GM18508 (cell line): ENCODE measurements around the gene SH2B2.
"Not testable (repeated sequence)": the region's sequence is repeated elsewhere in the genome, so short reads cannot be mapped to it uniquely, and the experiment has no call there.

Experiments
- ATAC-seq: cut with Tn5 transposase; IDR thresholded peaks from one replicate; pipeline ENCODE4 v1.9.1; 2021; ENCODE audit warnings: moderate number of reproducible peaks; ENCODE audit not compliant: insufficient read depth, unreplicated experiment

The SH2B2 gene

DNA sequence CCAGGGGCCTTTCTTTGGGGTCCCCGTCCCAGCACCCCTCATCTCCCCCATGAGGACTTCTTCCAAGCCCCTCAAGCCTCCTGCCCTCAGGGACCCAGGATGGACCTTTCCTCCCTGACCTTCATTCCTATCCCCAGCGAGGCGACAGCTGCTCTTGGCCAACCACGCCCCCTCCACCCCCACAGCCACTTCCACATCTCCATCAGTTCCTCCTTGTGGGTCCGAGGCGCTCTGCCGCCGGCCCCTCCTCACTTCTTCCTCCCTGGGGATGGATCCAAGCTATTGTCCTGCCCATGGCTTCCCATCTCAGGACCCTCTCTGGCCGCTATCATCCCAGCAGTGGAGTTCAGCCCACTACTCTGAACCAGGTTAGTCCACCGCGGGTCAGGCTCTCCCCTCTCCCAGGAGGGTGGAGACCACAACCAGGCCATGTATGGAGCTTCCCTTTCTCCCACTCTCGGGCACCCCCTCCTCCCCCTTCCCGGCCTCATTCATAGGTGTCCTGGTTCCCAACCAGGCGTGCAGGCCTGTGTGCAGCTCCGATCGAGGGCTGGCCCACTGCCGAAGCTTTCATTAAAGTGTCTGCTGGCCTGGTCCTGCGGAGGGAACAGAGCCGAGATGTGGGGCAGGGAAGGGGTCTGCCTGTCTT is 1.7 kb upstream of the SH2B2 start:
- no peak for ATAC-seq

GRCh38 chr7:102285540-102286236 is 980 bp upstream of the SH2B2 start:
- no peak for ATAC-seq

DNA sequence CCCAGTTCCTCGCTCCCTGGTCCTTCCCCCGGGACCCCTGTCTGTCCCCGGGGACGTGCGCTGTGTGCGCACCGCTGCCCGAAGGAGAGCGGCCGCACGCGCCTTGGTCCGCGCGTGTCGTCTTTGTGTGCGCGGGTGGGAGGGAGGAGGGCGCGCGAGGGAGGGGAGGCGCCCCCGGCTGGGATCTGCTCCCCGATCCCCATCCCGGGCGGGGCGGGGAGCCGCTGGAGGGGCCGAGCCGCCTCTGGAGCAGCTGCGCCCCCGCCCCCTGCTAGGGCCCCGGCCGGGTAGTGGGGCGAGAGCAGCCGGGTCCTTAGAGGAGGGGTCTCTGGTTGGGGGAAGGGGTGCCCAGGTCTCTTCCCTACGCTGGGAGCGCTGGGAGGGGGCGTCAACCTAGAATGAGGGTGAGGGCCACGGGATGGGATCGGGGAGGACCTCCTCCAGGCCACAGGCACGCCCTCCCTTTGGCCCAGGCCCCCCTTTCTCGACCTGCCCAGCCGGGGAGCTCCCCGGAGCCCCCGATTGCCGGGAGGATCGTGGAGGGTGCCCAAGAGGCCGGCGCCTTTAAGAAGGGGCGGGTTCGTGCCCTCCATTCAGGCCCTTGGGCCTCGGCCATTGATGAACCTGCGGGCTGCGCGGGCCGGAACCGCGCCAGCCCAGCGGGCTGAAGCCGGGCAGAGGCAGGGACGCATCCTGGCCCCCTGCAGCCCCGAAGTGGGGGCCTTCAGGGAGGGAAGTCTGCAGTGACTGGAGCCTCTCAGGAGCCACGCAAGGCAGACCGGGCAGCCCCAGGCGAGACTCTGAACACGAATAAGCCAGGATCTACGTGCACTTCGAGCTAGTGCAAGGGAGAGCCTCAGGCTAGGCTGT is 678 bp downstream of the SH2B2 start:
- no peak for ATAC-seq

DNA sequence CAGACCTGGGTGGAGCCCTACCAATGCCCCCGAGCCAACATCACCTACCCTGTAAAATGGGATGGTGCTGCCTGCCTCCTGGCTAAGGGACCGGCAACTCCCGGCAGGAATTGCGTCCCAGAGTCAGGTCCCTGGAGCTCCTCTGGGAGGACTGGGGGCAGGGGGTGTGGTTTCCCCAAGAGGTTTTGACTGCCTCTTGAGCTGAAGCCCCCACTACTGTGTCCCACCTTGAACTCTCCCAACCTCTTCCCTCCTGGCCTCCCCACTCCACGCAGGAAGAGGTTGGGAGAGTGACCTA is 1.3 kb downstream of the SH2B2 start:
- no peak for ATAC-seq

GRCh38 chr7:102288285-102288930 is 1.7 kb downstream of the SH2B2 start:
- no peak for ATAC-seq

DNA sequence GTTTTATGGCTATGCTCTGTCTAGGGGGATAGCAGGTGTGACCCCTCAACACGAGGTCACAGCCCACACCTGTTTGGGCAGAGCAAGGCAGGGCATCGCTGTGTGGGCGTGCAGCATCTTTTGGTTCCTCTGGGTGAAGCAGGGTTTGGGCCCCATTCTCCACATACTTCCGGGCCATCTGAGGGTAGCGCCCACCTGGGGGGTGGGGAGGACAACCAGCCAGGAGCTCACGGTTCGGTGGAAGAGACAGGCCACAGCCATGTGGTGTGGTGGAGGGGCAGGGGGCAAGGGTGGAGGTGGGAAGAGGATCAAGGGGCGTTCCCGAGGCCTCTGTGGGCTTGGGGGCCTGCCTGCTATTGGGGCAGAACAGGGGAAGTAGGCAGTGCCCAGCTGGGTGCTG is 2.4 kb downstream of the SH2B2 start:
- no peak for ATAC-seq

DNA sequence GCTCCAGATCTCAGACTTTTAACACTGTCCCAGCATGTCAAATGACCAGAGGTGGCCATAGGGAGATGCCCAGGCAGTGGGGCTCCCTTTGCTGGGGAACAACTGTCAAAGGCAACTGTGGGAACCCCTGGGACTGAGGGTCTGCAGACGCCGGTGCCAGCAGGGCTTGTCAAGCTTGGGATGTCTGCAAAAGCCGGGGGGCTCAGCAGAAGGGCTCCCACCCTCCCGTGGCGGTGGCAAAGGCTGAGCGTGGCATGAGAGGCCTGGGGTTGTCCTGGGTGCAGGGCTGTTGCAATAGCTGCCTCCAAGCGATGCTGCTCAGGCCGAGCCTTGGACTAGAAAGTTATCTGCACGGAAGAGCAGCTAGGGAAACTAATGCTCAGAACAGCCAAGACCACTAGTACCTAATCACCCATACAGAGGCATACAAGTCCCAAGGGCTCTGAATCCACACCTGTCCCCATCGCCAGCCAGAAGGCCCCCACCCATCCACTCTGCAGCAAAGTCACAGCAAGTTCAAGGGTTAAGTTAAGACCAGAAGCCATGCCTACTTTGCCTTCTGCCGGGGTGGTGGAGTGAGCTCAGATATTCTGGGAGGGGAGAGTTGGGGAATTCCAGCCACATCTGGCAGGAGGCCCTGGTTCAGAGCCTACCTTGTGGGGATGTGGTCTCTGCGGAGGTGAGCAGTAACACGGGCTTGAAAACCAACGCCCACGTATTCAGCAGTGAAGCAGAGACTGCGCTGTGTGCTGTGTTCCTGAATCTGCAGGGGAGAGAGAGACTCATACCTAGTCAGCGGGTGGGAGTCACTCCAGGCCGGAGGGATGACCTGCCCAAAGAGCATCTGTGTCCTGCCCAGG is 4.6 kb downstream of the SH2B2 start:
- peak; percentile 36 for ATAC-seq

DNA sequence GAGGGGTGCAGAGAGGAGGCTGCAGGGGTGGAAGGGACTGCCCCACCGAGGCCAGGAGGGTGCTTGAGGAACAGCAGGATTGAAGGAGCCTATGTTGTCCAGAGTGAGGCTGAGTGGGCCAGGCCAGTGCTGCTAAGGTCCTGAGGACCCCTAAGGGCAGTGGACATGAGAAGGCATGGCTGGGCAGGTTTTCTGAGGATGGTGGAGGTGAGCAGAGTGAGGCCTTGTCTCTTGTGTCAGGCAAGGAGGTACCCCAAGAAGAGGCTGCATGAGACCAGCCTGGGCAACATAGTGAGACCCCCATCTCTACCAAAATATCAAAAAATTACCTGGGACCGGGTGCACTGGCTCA is 5.2 kb downstream of the SH2B2 start:
- no peak for ATAC-seq

DNA sequence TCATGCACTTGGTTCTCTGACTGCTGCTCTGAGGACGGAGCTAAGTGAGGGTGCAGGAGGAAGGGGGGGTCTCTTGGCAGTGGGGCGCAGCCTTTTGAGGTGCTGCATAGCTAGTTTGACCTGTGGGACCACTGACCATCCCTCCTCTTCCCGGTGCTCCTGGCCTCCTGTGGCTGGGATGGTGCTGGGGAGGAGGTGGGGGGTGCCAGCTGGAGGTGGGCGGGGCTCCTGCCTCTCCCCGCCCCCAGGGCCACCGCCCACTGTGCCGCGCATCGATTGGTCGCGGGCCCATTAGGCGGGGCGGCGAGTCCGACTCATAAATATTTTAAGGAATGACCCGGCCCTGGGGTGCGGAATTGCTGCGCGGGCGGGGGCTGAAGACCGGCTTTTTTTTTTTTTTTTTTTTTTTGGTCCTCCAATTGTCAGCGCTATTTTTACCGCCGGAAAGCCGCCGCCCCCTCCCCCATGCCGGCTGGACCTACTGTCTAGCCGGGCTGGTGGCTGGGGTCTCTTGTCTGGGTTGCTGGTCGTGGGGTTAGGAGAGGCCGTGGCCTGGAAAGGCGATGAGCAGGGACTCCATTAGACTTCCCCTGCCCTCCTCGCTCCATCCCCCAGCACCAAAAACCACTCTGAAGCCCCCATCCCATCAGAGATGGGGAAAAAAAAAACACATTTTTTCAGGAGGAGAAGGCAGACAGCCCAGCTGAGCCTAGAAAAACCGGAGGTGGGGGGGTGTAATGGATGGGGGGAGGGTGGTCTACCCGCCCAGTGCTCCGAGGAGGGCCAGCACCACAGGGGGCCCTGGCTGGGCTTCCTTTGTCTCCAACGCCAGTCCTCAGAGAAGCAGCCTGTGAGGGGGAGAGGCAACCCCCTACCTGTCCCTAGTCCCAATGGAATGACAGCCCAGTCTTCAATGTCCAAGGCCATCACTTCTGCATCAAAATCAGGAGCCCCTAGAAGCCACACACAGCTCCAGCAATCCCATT is 6.4 kb downstream of the SH2B2 start:
- ATAC-seq = no peak

DNA sequence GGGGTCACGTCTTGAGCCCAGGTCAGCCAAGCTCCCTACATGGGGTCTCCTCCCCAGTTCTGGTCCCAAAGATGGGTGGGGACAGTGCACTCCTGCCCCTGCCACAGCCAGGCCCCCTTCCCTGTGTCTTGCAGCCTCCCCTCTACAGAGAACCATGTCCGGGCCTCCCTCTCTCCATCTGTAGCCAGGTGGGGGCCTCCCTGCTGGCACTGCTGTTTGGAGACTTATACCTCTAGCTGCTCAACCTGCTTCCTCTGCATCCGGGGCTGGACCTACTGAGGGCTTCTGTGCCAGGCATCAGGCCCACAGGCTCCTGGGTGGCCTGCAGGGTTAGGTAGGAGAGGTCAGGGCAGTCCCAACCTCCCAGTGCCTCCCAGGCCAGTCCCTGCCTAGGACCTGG is 7.9 kb downstream of the SH2B2 start:
- ATAC-seq = no peak

GRCh38 chr7:102295346-102296178 is 8.9 kb downstream of the SH2B2 start:
- ATAC-seq = no peak

- ATAC-seq = no peak
These were observed 9.4 kb downstream of the SH2B2 start for GRCh38 chr7:102296179-102296438.

DNA sequence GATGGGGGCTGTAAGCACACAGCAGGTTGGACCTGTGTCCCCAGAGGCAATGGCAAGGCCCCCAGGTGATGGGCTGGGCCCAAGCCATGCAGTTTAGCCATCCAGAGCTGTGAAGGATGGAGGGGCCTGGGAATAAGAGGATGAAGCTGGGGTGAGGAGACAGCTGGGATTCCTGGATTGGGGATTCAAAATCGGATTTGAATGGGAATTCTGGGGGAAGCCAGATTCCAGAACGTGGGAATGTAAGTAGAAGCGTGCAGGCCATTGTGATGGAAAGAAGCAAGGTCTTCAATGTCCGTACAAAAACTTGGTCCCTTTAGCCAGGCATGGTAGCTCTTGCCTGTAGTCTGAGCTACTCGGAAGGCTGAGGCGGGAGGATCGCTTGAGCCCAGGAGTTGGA is 9.8 kb downstream of the SH2B2 start:
- ATAC-seq = no peak

DNA sequence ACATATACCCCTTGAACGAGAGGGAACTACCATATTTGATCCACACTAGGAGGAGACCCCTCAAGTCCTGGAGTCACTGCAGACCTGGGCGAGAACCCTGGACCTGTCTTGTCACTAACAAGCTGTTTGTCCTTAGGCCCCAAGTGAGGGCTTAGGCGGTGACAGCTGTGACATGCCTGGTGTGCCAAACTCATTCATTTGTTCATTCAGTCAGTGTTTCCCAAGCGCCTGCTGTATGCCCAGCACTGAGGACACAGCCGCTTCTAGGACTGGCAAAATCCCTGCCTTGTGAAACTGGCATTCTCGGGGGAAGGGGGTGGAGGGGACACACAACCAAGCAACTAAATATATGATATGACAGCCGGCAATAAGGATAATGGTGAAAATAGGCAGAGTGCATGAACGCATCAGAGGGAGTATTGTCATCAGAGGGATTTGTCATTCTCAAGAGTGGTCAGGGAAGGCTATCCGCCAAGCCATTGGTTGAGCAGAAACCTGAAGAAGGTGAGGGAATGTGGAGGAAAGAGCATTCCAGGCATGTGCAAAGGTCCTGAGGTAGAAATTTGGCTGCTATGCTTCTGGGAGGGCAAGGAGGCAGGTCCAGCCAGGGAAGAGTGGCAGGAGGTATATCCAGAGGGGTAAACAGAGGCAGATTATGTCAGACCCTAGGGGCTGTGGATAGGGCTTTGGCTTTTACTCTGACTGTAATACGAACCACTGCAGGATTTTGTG is 11.0 kb downstream of the SH2B2 start:
- no peak for ATAC-seq

DNA sequence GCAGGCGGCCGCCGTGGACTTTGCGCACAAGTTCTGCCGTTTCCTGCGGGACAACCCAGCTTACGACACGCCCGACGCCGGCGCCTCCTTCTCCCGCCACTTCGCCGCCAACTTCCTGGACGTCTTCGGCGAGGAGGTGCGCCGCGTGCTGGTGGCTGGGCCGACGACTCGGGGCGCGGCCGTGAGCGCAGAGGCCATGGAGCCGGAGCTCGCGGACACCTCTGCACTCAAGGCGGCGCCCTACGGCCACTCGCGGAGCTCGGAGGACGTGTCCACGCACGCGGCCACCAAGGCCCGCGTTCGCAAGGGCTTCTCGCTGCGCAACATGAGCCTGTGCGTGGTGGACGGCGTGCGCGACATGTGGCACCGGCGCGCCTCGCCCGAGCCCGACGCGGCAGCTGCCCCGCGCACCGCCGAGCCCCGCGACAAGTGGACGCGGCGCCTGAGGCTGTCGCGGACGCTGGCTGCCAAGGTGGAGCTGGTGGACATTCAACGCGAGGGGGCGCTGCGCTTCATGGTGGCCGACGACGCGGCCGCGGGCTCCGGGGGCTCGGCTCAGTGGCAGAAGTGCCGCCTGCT is 14.1 kb downstream of the SH2B2 start:
- ATAC-seq = no peak

DNA sequence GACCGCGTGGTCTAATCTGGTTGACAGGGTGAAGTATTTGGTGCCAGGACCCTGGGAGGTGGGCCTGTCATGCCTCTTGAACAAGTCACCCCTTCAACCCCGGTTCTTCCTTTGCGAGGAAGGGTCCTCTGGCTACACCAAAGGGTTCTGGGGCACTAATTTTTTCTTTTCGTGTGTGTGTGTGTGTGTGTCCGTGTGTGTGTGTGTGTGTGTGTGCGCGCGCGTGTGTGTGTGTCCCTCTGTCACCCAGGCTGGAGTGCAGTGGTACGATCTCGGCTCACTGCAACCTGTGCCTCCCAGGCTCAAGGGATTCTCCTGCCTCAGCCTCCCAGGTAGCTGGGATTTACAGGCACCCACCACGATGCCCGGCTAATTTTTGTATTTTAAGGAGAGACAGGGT is 14.7 kb downstream of the SH2B2 start:
- ATAC-seq = not testable (repeated sequence)

GRCh38 chr7:102302025-102302424 is 15.4 kb downstream of the SH2B2 start:
- no peak for ATAC-seq
